ENCODE measurements around the gene POTEI.
"Not testable (repeated sequence)": the region's sequence is repeated elsewhere in the genome, so short reads cannot be mapped to it uniquely, and the experiment has no call there.

Gene POTEI

DNA sequence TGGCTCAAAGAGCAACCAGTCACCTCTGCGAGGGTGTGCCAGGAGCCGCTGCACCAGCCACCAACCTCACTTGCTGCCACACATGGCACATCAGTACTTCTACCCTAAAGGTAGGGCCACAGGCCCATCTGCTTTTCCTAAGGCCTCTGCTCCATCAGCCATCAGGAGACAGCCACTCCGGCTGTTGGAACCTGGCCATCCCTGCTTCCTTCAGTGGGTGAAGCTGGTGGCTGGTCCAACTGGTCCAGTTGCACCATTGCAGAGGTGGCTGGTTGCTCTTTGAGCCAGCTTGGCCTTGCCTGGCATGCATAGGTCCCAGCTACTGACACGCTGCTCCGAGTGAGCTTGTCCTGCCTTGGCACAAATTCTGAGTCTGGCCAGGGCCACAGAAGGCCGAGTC lies 53.7 kb downstream of the POTEI start:
- DNase-seq (ENCODE audit: low read depth) = not testable (repeated sequence)

- not testable (repeated sequence) for DNase-seq (ENCODE audit: low read depth)
Observed at GRCh38 chr2:130454712-130455083, 54.4 kb downstream of the POTEI start.

DNA sequence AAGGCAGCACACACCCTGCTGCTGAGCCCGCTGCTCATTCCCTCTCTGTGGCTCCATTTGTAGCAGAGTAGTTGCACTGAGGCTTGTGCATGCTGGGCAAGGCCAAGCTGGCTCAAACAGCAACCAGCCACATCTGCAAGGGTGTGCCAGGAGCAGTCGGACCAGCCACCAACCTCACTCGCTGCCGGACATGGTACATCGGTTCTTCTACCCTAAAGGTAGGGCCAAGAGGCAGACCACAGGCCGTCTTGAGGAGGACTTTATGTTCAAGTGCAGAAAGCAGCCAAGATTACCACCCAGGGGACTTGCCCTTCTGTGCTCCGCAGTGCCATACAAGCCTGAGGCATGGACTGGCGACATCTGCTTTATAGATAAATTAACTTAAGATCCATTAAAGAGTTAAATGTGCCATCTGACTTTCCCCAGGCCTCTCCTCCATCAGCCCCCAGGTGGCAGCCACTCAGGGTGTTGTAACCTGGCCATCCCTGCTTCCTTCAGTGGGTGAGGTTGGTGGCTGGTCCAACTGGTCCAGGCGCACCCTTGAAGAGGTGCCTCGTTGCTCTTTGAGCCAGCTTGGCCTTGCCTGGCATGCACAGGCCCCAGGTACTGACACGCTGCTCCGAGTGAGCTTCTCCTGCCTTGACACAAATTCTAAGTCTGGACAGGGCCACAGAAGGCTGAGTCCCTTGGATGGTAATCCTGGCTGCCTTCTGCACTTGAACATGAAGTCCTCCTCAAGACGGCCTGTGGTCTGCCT lies 55.0 kb downstream of the POTEI start:
- not testable (repeated sequence) for DNase-seq (ENCODE audit: low read depth)

DNA sequence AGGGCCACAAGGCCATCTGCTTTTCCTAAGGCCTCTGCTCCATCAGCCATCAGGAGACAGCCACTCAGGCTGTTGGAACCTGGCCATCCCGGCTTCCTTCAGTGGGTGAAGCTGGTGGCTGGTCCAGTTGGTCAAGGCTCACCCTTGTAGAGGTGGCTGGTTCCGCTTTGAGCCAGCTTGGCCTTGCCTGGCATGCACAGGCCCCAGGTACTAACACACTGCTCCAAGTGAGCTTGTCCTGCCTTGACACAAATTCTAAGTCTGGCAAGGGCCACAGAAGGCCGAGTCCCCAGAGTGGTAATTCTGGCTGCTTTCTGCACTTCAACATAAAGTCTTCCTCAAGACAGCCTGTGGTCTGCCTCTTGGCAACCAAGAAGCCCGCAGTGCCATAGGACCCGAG lies 56.2 kb downstream of the POTEI start:
- DNase-seq (ENCODE audit: low read depth) = not testable (repeated sequence)

DNA sequence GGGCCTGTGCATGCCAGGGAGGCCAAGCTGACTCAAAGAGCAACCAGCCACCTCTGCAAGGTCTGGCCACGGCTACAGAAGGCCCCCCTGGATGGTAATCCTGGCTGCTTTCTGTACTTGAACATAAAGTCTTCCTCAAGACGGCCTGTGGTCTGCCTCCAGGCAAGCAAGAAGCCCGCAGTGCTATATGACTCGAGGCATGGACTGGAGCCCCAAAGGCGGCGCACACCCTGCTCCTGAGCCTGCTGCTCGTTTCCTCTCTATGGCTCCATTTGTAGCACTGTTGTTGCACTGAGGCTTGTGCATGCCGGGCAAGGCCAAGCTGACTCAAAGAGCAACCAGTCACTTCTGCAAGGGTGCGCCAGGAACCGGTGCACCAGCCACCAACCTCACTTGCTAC lies 57.3 kb downstream of the POTEI start:
- not testable (repeated sequence) for DNase-seq (ENCODE audit: low read depth)

GRCh38 chr2:130451278-130451677 lies 57.9 kb downstream of the POTEI start:
- not testable (repeated sequence) for DNase-seq (ENCODE audit: low read depth)

- not testable (repeated sequence) for DNase-seq (ENCODE audit: low read depth)
Observed at GRCh38 chr2:130450366-130450765, 58.8 kb downstream of the POTEI start.

DNA sequence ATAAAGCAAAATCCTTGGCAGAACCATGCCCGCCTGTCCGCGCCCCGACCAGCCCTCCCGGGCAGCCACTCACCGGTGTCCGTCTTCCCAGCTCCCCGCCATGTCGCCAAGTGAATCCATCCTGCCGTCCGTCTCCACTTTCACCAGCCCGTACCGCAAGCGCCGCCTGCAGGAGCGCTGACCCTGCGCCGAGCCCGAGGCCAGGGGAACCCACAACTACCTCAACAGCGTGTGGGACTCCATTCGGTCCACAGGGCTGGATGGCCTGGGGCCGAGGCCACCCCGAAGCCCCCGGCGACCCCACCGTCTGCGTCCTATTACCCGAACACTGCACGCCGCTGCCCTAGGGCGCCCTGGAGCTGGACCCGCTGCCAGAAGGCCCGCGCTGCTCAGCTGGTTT lies 81.5 kb downstream of the POTEI start:
- not testable (repeated sequence) for DNase-seq (ENCODE audit: low read depth)

GRCh38 chr2:130418845-130419244 lies 90.3 kb downstream of the POTEI start:
- not testable (repeated sequence) for DNase-seq (ENCODE audit: low read depth)

DNA sequence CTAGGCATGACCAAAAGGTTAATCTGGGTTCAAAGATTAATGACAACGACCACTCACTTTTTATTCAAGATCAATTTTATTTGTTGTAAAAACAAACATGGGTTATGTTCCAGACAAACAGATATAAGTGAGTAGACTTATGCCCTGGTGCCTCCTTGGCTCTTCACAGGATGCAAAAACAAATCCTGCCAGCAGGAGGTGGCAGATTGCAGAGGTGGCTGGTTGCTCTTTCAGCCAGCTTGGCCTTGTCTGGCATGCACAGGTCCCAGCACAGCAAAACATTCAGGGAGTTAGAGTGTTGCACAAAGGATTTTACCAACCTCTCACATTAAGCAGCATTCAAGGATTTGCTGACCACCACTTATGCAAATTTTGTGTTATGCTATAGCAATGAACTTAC lies 92.4 kb downstream of the POTEI start:
- DNase-seq (ENCODE audit: low read depth) = not testable (repeated sequence)
